Measurements from ENCODE around the gene ZNF738.
"Not testable (repeated sequence)": the region's sequence is repeated elsewhere in the genome, so short reads cannot be mapped to it uniquely, and the experiment has no call there.

ZNF738 gene

GRCh38 chr19:21358768-21359451, at the start of gene ZNF738:
Gene ZNF738, plus strand, starts transcription at chr19:21359000. Its CDS starts 141 bp downstream, at chr19:21359141.
- Histone ChIP-seq H3K36me3 (ENCODE audit: insufficient read depth, low read depth, low read length) (peaks cover 38% of the 10 kb centered on the region), H3K9ac (ENCODE audit: low read depth, low read length) (peak within 1 kb of the TSS; percentile 100), H3K27ac (ENCODE audit: low read length) (peak within 1 kb of the TSS; percentile 92), H3K4me1 (ENCODE audit: insufficient read depth, low read length) (peaks cover 3% of the 10 kb centered on the region; the same call in 1 of the 2 replicates), H3K4me3 (ENCODE audit: low read length) (peak within 1 kb of the TSS; percentile 97), H3K9me3 (ENCODE audit: insufficient read depth, low read depth, low read length) (no peaks in the 10 kb centered on the region), H3K27me3 (ENCODE audit: insufficient read depth, low read length) (no peaks in the 10 kb centered on the region)

- not testable (repeated sequence) for H3K9ac ChIP-seq (ENCODE audit: low read depth, low read length); H3K4me3 ChIP-seq (ENCODE audit: low read length); H3K27ac ChIP-seq (ENCODE audit: low read length); H3K27me3 ChIP-seq (ENCODE audit: insufficient read depth, low read length); H3K4me1 ChIP-seq (ENCODE audit: insufficient read depth, low read length); H3K9me3 ChIP-seq (ENCODE audit: insufficient read depth, low read depth, low read length)
- H3K36me3 ChIP-seq (ENCODE audit: insufficient read depth, low read depth, low read length) = peaks cover 24% of the 10 kb centered on the region; the same call in 1 of the 2 replicates
Measured at GRCh38 chr19:21312807-21313206, 46.0 kb upstream of the ZNF738 start.

GRCh38 chr19:21314676-21315075, 44.1 kb upstream of the ZNF738 start:
- H3K27me3 ChIP-seq (ENCODE audit: insufficient read depth, low read length) = no peaks in the 10 kb centered on the region
- no peaks in the 10 kb centered on the region for H3K9me3 ChIP-seq (ENCODE audit: insufficient read depth, low read depth, low read length)
- no peak overlapping the region for H3K27ac ChIP-seq (ENCODE audit: low read length)
- H3K4me3 ChIP-seq (ENCODE audit: low read length) = no peak overlapping the region
- H3K4me1 ChIP-seq (ENCODE audit: insufficient read depth, low read length) = no peaks in the 10 kb centered on the region
- no peak overlapping the region for H3K9ac ChIP-seq (ENCODE audit: low read depth, low read length)
- H3K36me3 ChIP-seq (ENCODE audit: insufficient read depth, low read depth, low read length) = peaks cover 15% of the 10 kb centered on the region; the same call in 1 of the 2 replicates

- Histone ChIP-seq H3K27me3 (ENCODE audit: insufficient read depth, low read length) (no peaks in the 10 kb centered on the region), H3K27ac (ENCODE audit: low read length) (no peak overlapping the region), H3K4me1 (ENCODE audit: insufficient read depth, low read length) (peaks cover 4% of the 10 kb centered on the region; the same call in 1 of the 2 replicates), H3K9me3 (ENCODE audit: insufficient read depth, low read depth, low read length) (no peaks in the 10 kb centered on the region), H3K4me3 (ENCODE audit: low read length) (no peak overlapping the region), H3K36me3 (ENCODE audit: insufficient read depth, low read depth, low read length) (peaks cover 7% of the 10 kb centered on the region; the same call in 1 of the 2 replicates), H3K9ac (ENCODE audit: low read depth, low read length) (no peak overlapping the region)
Measured at GRCh38 chr19:21317821-21318220, 41.0 kb upstream of the ZNF738 start.

- H3K27ac ChIP-seq (ENCODE audit: low read length) = no peak overlapping the region
- H3K4me1 ChIP-seq (ENCODE audit: insufficient read depth, low read length) = peaks cover 14% of the 10 kb centered on the region; the same call in 1 of the 2 replicates
- no peak overlapping the region for H3K4me3 ChIP-seq (ENCODE audit: low read length)
- H3K9ac ChIP-seq (ENCODE audit: low read depth, low read length) = no peak overlapping the region
- peaks cover 5% of the 10 kb centered on the region; the same call in 1 of the 2 replicates for H3K9me3 ChIP-seq (ENCODE audit: insufficient read depth, low read depth, low read length)
- no peaks in the 10 kb centered on the region for H3K27me3 ChIP-seq (ENCODE audit: insufficient read depth, low read length)
- peaks cover 10% of the 10 kb centered on the region for H3K36me3 ChIP-seq (ENCODE audit: insufficient read depth, low read depth, low read length)
Measured at GRCh38 chr19:21321134-21321533, 37.7 kb upstream of the ZNF738 start.

GRCh38 chr19:21321996-21322395, 36.8 kb upstream of the ZNF738 start:
- Histone ChIP-seq H3K27me3 (ENCODE audit: insufficient read depth, low read length) (no peaks in the 10 kb centered on the region), H3K4me3 (ENCODE audit: low read length) (no peak overlapping the region), H3K4me1 (ENCODE audit: insufficient read depth, low read length) (peaks cover 14% of the 10 kb centered on the region; the same call in 1 of the 2 replicates), H3K27ac (ENCODE audit: low read length) (no peak overlapping the region), H3K9ac (ENCODE audit: low read depth, low read length) (no peak overlapping the region), H3K36me3 (ENCODE audit: insufficient read depth, low read depth, low read length) (peaks cover 18% of the 10 kb centered on the region), H3K9me3 (ENCODE audit: insufficient read depth, low read depth, low read length) (peaks cover 8% of the 10 kb centered on the region; the same call in 1 of the 2 replicates)

GRCh38 chr19:21322528-21322927, 36.3 kb upstream of the ZNF738 start:
- Histone ChIP-seq H3K9me3 (ENCODE audit: insufficient read depth, low read depth, low read length) (peaks cover 8% of the 10 kb centered on the region; the same call in 1 of the 2 replicates), H3K4me1 (ENCODE audit: insufficient read depth, low read length) (peaks cover 14% of the 10 kb centered on the region; the same call in 1 of the 2 replicates), H3K9ac (ENCODE audit: low read depth, low read length) (no peak overlapping the region; the same call in 1 of the 2 replicates), H3K4me3 (ENCODE audit: low read length) (no peak overlapping the region), H3K27me3 (ENCODE audit: insufficient read depth, low read length) (no peaks in the 10 kb centered on the region), H3K27ac (ENCODE audit: low read length) (no peak overlapping the region), H3K36me3 (ENCODE audit: insufficient read depth, low read depth, low read length) (peaks cover 22% of the 10 kb centered on the region)

- H3K9ac ChIP-seq (ENCODE audit: low read depth, low read length) = peak overlapping the region; percentile 36; the same call in 1 of the 2 replicates
- H3K27me3 ChIP-seq (ENCODE audit: insufficient read depth, low read length) = no peaks in the 10 kb centered on the region
- H3K36me3 ChIP-seq (ENCODE audit: insufficient read depth, low read depth, low read length) = peaks cover 26% of the 10 kb centered on the region
- peaks cover 8% of the 10 kb centered on the region; the same call in 1 of the 2 replicates for H3K9me3 ChIP-seq (ENCODE audit: insufficient read depth, low read depth, low read length)
- H3K4me3 ChIP-seq (ENCODE audit: low read length) = no peak overlapping the region
- peaks cover 15% of the 10 kb centered on the region; the same call in 1 of the 2 replicates for H3K4me1 ChIP-seq (ENCODE audit: insufficient read depth, low read length)
- H3K27ac ChIP-seq (ENCODE audit: low read length) = no peak overlapping the region
Measured at GRCh38 chr19:21323000-21323399, 35.8 kb upstream of the ZNF738 start.

- Histone ChIP-seq H3K4me3 (ENCODE audit: low read length) (no peak overlapping the region), H3K36me3 (ENCODE audit: insufficient read depth, low read depth, low read length) (peaks cover 22% of the 10 kb centered on the region), H3K9ac (ENCODE audit: low read depth, low read length) (no peak overlapping the region), H3K27me3 (ENCODE audit: insufficient read depth, low read length) (no peaks in the 10 kb centered on the region), H3K4me1 (ENCODE audit: insufficient read depth, low read length) (peaks cover 18% of the 10 kb centered on the region; the same call in 1 of the 2 replicates), H3K27ac (ENCODE audit: low read length) (no peak overlapping the region), H3K9me3 (ENCODE audit: insufficient read depth, low read depth, low read length) (peaks cover 8% of the 10 kb centered on the region; the same call in 1 of the 2 replicates)
Measured at GRCh38 chr19:21326169-21326568, 32.6 kb upstream of the ZNF738 start.

- Histone ChIP-seq H3K27me3 (ENCODE audit: insufficient read depth, low read length) (no peaks in the 10 kb centered on the region), H3K9me3 (ENCODE audit: insufficient read depth, low read depth, low read length) (peaks cover 13% of the 10 kb centered on the region; the same call in 1 of the 2 replicates), H3K27ac (ENCODE audit: low read length) (peak overlapping the region; percentile 81)
Measured at GRCh38 chr19:21328406-21328805, 30.4 kb upstream of the ZNF738 start.

GRCh38 chr19:21328885-21329605, 29.8 kb upstream of the ZNF738 start, which contains the start of gene ZNF708:
Gene ZNF708, minus strand, starts transcription at chr19:21329410. Its CDS starts 198 bp downstream, at chr19:21329212.
- Histone ChIP-seq H3K27me3 (ENCODE audit: insufficient read depth, low read length) (no peaks in the 10 kb centered on the region), H3K36me3 (ENCODE audit: insufficient read depth, low read depth, low read length) (peaks cover 22% of the 10 kb centered on the region), H3K9me3 (ENCODE audit: insufficient read depth, low read depth, low read length) (peaks cover 16% of the 10 kb centered on the region; the same call in 1 of the 2 replicates), H3K27ac (ENCODE audit: low read length) (peak within 1 kb of the TSS; percentile 81), H3K4me3 (ENCODE audit: low read length) (peak within 1 kb of the TSS; percentile 94), H3K4me1 (ENCODE audit: insufficient read depth, low read length) (peaks cover 3% of the 10 kb centered on the region; the same call in 1 of the 2 replicates), H3K9ac (ENCODE audit: low read depth, low read length) (peak within 1 kb of the TSS; percentile 98)

More at GRCh38 chr19:21328406-21328805, 30.4 kb upstream of the ZNF738 start:
- Histone ChIP-seq H3K4me3 (ENCODE audit: low read length) (peak overlapping the region; percentile 94), H3K36me3 (ENCODE audit: insufficient read depth, low read depth, low read length) (peaks cover 22% of the 10 kb centered on the region), H3K9ac (ENCODE audit: low read depth, low read length) (peak overlapping the region; percentile 98), H3K4me1 (ENCODE audit: insufficient read depth, low read length) (peaks cover 8% of the 10 kb centered on the region; the same call in 1 of the 2 replicates)
